ENCODE data around the gene KRTAP10-10.

GRCh38 chr21:44658541-44658910 lies 21.4 kb downstream of the KRTAP10-10 start:
- TF ChIP-seq YY1 (IDR thresholded peaks at IDR 0.05; ENCODE audit: insufficient read depth, insufficient read length): no peak
- no peak for TF ChIP-seq ZNF274 (IDR thresholded peaks at IDR 0.05; ENCODE audit: low read depth, low read length)
- no peak for TF ChIP-seq SUZ12 (IDR thresholded peaks at IDR 0.05; ENCODE audit: extremely low read depth, insufficient read depth, insufficient read length)

All from NT2/D1 (cell line).